Heart right ventricle (tissue), 16 donors: ENCODE results near the gene LMBRD2. TPM values are rescaled to one million over a fixed set of nuclear protein-coding genes. Genes with fewer than 3 reads are reported as not detected.

Source experiments
- ATAC-seq, 8 donors: fragments of 200-7000 bp; cut with Tn5 transposase; one replicate each; pipeline ENCODE4 v1.9.1; 2020; ENCODE audit warnings: mild to moderate bottlenecking in 8 of 8, moderate library complexity in 8 of 8, moderate number of reproducible peaks in 1 of 8
- DNase-seq, 2 donors: peaks; one replicate each; pipeline ENCODE4 v3.0.0-alpha.2; 2020
- H3K27ac ChIP-seq, 10 donors: fragments of 200-600 bp; sonication (generic) in 2 of 10; one replicate each; pipeline versions ENCODE4 v1.5.0 to v1.8.0; 2020 to 2022; ENCODE audit warnings: mild to moderate bottlenecking in 3 of 10
- H3K27me3 ChIP-seq, 7 donors: fragments of 200-600 bp; one replicate each; pipeline ENCODE4 v1.8.0; 2021 to 2022; ENCODE audit warnings: mild to moderate bottlenecking in 2 of 7
- H3K36me3 ChIP-seq, 9 donors: fragments of 200-600 bp; sonication (generic) in 1 of 9; one replicate each; pipeline versions ENCODE4 v1.5.0 to v1.8.0; 2020 to 2022; ENCODE audit warnings: mild to moderate bottlenecking in 2 of 9
- H3K4me1 ChIP-seq, 9 donors: fragments of 200-600 bp; sonication (generic) in 1 of 9; one replicate each; pipeline versions ENCODE4 v1.5.0 to v1.8.0; 2020 to 2022; ENCODE audit warnings: mild to moderate bottlenecking in 4 of 9
- H3K4me3 ChIP-seq, 10 donors: fragments of 200-600 bp; sonication (generic) in 2 of 10; one replicate each; pipeline versions ENCODE4 v1.5.0 to v1.8.0; 2020 to 2022; ENCODE audit warnings: mild to moderate bottlenecking in 7 of 10, moderate library complexity in 2 of 10
- H3K9me3 ChIP-seq, 11 donors: fragments of 200-600 bp in 10 of 11; sonication (generic) in 2 of 11; one replicate each; pipeline versions ENCODE4 v1.5.0 to v1.8.0; 2013 to 2022; ENCODE audit warnings: mild to moderate bottlenecking in 2 of 11, control low read depth in 1 of 11, moderate library complexity in 1 of 11
- WGBS, 2 donors: extraction: QIAGEN DNeasy Blood & Tissue Kit; methylation state at CpG; one replicate each; pipeline ENCODE4 v1.1.7; 2013; ENCODE audit warnings: inconsistent platforms in 1 of 2; 5-methylcytosine and 5-hydroxymethylcytosine counted together
- intact Hi-C, 10 donors: fragments of 100-400 bp; cut with DNase I; formaldehyde crosslinking; loops; one replicate each; pipeline versions ENCODE4 v1.11.1 to v1.14.2; 2022
- polyA plus RNA-seq, 2 donors: library from polyadenylated mRNA; stranded (reverse); fragments of 200-250 nt; gene quantifications; one replicate each; pipeline ENCODE4 v1.2.3, GENCODE V29; 2013
- total RNA-seq, 10 donors: library from RNA; stranded (reverse); fragmentation: NEBNext Ultra II Directional in 3 of 10; extraction: Animal tissue kit (Norgen Biotek cat#: 25700) in 3 of 10; gene quantifications; one replicate each; pipeline versions ENCODE4 v1.2.1 to v1.2.4, GENCODE V29; 2021 to 2023
- TF ChIP-seq, protein P1 (sequence below), 9 donors: fragments of 200-600 bp; sonication (generic) in 2 of 9; IDR thresholded peaks; one replicate each; pipeline versions ENCODE4 v1.5.0 to v1.8.0; 2021 to 2022; ENCODE audit warnings: antibody characterized with exemption in 9 of 9, mild to moderate bottlenecking in 5 of 9, moderate library complexity in 1 of 9
- donor health status: Arrhythmogenic right ventricular cardiomyopathy.
- donor health status: ischemic (EF 13 %, LVEDD 7.1; RV severe dilation, severe dysfunction).
- donor health status: healthy with polysubstance abuse.
- donor health status: DM: no; HTN: yes; CAD: no.
- donor health status: DM: no; HTN: no; CAD: no.
- donor health status: ischemic (EF 25% LVEDD 6.9; RV normal size, moderate dysfunction).
- donor health status: ischemic (EF 25% LVEDD 5.7; RV mildly dilated, moderate dysfunction).
- donor health status: healthy.
- donor health status: DM: yes; HTN: yes; CAD: no.
- donor health status: Ischemic cardiomyopathy.
- donor health status: ischemic (EF 35%, LVEDD 5.7; RV mildly dilated, moderate dysfunction).
- donor health status: nonischemic (EF 11% LVEDD 7.7; RV severe dilation, severe dysfunction).
- donor health status: DM: yes; HTN: yes; CAD: no.
- donor health status: PGD.
- donor health status: ischemic (EF 29% LVEDD 5.4; RV normal size, mild dysfunction).
- donor health status: nonischemic (EF 23%, LVEDD 6.1; RV moderate dilation, normal function).

The LMBRD2 gene
- total and polyA plus RNA-seq, 12 donors, result 2.2 to 16.5 (median 12.3) TPM

DNA sequence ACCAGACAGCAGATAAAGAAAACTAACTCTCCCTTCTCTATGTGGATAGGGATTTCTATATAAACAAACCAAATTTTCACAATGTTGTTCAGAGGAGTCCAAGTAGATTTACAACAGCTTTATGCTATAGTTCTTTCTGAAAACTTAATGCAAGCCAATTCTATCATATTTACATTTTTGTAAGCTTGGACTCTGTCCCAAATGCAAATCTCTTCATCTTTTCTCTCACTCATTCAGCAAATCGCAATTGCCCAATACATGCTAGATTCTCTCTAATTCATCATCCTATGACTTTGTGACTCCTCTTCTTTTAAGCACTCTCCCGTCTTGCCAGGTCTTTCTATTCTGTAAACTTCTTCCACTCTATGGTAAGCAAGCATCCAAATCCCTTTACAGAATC is 45.9 kb downstream of the LMBRD2 start:
- intact Hi-C loops, result no loop called here
- no peak for ATAC-seq
- TF ChIP-seq, protein P1, sequence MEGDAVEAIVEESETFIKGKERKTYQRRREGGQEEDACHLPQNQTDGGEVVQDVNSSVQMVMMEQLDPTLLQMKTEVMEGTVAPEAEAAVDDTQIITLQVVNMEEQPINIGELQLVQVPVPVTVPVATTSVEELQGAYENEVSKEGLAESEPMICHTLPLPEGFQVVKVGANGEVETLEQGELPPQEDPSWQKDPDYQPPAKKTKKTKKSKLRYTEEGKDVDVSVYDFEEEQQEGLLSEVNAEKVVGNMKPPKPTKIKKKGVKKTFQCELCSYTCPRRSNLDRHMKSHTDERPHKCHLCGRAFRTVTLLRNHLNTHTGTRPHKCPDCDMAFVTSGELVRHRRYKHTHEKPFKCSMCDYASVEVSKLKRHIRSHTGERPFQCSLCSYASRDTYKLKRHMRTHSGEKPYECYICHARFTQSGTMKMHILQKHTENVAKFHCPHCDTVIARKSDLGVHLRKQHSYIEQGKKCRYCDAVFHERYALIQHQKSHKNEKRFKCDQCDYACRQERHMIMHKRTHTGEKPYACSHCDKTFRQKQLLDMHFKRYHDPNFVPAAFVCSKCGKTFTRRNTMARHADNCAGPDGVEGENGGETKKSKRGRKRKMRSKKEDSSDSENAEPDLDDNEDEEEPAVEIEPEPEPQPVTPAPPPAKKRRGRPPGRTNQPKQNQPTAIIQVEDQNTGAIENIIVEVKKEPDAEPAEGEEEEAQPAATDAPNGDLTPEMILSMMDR (IDR thresholded peaks at IDR 0.05), result no peak
- Histone ChIP-seq H3K4me3 (no peak overlapping the region), H3K9me3 (no peaks in the 10 kb centered on the region), H3K4me1 (no peaks in the 10 kb centered on the region), H3K27ac (no peak overlapping the region), H3K36me3 (peaks cover 0 to 96% (median 46%) of the 10 kb centered on the region in 9 donors), H3K27me3 (no peaks in the 10 kb centered on the region)
- no peak for DNase-seq
- 92 to 95% methylated on average over 2 of the region's 2 CpGs for WGBS, 2 donors

DNA sequence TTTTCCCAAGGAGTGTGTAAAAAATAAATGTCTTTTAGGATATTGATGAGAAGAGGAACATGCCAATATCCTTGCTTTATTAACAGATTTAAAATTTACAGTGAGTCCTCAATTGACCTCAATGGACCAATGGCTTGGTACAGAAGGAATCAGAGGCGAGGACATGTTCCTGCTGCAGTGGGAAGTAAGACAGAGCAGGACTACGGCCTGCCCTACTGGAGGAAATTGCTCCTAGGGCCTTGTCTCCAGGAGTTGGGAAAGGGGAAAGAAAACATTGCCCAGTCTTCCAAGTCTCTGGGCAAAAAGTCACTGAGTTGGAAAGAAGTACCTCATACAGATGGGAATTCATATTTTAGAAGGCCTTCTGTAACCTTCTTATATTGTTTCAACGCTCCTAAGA is 51.9 kb downstream of the LMBRD2 start:
- WGBS, 2 donors, result 83 to 89% methylated on average over 3 of the region's 3 CpGs
- DNase-seq (no peak), ATAC-seq (no peak)
- Histone ChIP-seq H3K27me3 (no peaks in the 10 kb centered on the region), H3K36me3 (peaks cover 0 to 36% (median 9%) of the 10 kb centered on the region in 9 donors), H3K4me1 (no peaks in the 10 kb centered on the region), H3K9me3 (no peaks in the 10 kb centered on the region), H3K27ac (no peak overlapping the region), H3K4me3 (no peak overlapping the region)
- intact Hi-C loops, result no loop called here
- TF ChIP-seq, protein P1 (IDR thresholded peaks at IDR 0.05), result no peak

- intact Hi-C loops, result no loop called here
These were observed 55.2 kb downstream of the LMBRD2 start for GRCh38 chr5:36096486-36096885.

DNA sequence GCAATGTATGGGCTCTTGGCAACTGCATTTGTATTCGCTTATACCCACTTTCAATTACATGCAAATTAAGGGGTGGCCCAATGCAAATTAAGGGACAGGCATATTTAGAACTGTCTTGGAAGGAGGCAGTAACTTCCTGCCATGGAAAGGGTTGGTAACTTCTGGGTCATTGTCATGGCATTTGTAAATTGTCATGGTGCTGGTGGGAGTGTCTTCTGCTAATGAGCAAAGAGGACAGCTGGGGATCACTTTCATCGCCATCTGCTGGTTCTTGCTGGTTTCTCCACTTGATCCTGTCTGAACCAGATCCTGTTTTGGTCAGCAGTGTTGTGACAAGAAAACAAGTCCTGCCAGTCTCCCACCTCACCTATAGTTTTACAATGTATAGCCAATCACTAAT is 61.7 kb downstream of the LMBRD2 start:
- no peak for ATAC-seq
- TF ChIP-seq, protein P1 (IDR thresholded peaks at IDR 0.05), result peak in 1 of 9 donors; percentile 21
- Histone ChIP-seq H3K4me1 (no peaks in the 10 kb centered on the region), H3K27ac (no peak overlapping the region), H3K27me3 (no peaks in the 10 kb centered on the region), H3K4me3 (no peak overlapping the region), H3K36me3 (no peaks in the 10 kb centered on the region), H3K9me3 (peaks cover 0 to 17% (median 3%) of the 10 kb centered on the region in 11 donors)
- no peak for DNase-seq
- 71% methylated on average over 2 of the region's 2 CpGs for WGBS, 2 donors
- intact Hi-C loops, result no loop called here

More at GRCh38 chr5:36096486-36096885, 55.2 kb downstream of the LMBRD2 start:
- Histone ChIP-seq H3K36me3 (peaks cover 0 to 4% (median 0%) of the 10 kb centered on the region in 9 donors), H3K4me1 (no peaks in the 10 kb centered on the region), H3K27me3 (no peaks in the 10 kb centered on the region), H3K27ac (no peak overlapping the region), H3K4me3 (no peak overlapping the region), H3K9me3 (peaks cover 0 to 8% (median 0%) of the 10 kb centered on the region in 11 donors)
- DNase-seq (no peak), ATAC-seq (no peak)
- TF ChIP-seq, protein P1 (IDR thresholded peaks at IDR 0.05), result no peak
